Activated naive CD8-positive, alpha-beta T cell treated with anti-CD3 and anti-CD28 coated beads, Interleukin-2, amount 10 ng/mL, durations not matched to agents 7 days and 5 days (primary cell): ENCODE data around the gene TMEM218. TPM values are rescaled to one million over a fixed set of nuclear protein-coding genes. Genes with fewer than 3 reads are reported as not detected.

ENCODE experiments used
- ATAC-seq: fragments of 150-1000 bp; cut with Tn5 transposase; one replicate; pipeline ENCODE4 v1.10.0; 2021; ENCODE audit warnings: low read depth, moderate library complexity
- POLR2A ChIA-PET: fragments of 350-600 bp; sonication (Branson Sonifier 250); formaldehyde crosslinking; loops from one replicate; lab custom pipeline; 2021; ENCODE audit warnings: antibody characterized with exemption; lab: Charles Lee
- DNase-seq: peaks from one replicate; pipeline ENCODE4 v3.0.0; 2021
- H3K27ac Mint-ChIP-seq: one replicate; pipeline ENCODE4 v1.8.0; 2022; ENCODE audit warnings: mild to moderate bottlenecking, mixed read lengths
- H3K27me3 Mint-ChIP-seq: one replicate; pipeline ENCODE4 v1.8.0; 2022; ENCODE audit warnings: mild to moderate bottlenecking, moderate library complexity, mixed read lengths
- H3K36me3 Mint-ChIP-seq: one replicate; pipeline ENCODE4 v1.8.0; 2021; ENCODE audit warnings: mild to moderate bottlenecking, mixed read lengths
- H3K4me1 Mint-ChIP-seq: one replicate; pipeline ENCODE4 v1.8.0; 2021; ENCODE audit warnings: mixed read lengths
- H3K4me3 Mint-ChIP-seq: one replicate; pipeline ENCODE4 v1.8.0; 2022; ENCODE audit warnings: mild to moderate bottlenecking, moderate library complexity, mixed read lengths
- H3K9me3 Mint-ChIP-seq: one replicate; pipeline ENCODE4 v1.8.0; 2021; ENCODE audit warnings: mixed read lengths
- total RNA-seq, 2 experiments: library from RNA; stranded (reverse); gene quantifications; one replicate each; pipeline ENCODE4 v1.2.3, GENCODE V29; 2021

The TMEM218 gene
- total RNA-seq, 2 experiments from 2014 or later, result 13.1 to 14.3 TPM

GRCh38 chr11:125141686-125142535 is 30.5 kb upstream of the TMEM218 start:
- no peak overlapping the region for H3K4me3 Mint-ChIP-seq

DNA sequence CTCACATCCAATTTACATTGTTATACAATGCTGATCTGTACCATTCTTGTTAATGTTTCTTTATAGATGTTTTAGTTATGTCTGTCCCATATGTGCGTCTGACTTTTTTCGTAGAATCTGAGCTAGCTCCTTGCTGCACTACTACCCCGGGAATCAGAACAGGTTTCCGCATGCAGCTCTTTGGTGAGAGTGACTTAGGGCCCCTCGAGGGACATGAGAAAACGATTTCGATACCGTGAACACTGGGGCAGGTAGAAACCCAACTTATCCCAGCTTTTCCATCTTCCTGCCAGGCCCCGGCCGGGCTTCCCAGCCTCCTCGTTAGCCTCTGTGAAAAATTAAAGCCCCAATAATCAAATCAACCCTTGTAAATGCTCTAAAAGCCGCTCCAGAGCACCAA is 29.8 kb upstream of the TMEM218 start:
- DNase-seq (no peak), ATAC-seq (no peak)
- H3K36me3 Mint-ChIP-seq, result no peaks in the 10 kb centered on the region
- H3K4me1 Mint-ChIP-seq, result no peaks in the 10 kb centered on the region
- H3K9me3 Mint-ChIP-seq, result no peaks in the 10 kb centered on the region
- no peak overlapping the region for H3K27ac Mint-ChIP-seq
- POLR2A ChIA-PET, result no interaction called here
- no peak overlapping the region for H3K4me3 Mint-ChIP-seq
- peaks cover 24% of the 10 kb centered on the region for H3K27me3 Mint-ChIP-seq

More at GRCh38 chr11:125141686-125142535, 30.5 kb upstream of the TMEM218 start:
- POLR2A ChIA-PET, result no interaction called here
- H3K4me1 Mint-ChIP-seq, result no peaks in the 10 kb centered on the region
- H3K27ac Mint-ChIP-seq, result no peak overlapping the region
- no peaks in the 10 kb centered on the region for H3K36me3 Mint-ChIP-seq
- ATAC-seq (peak; percentile 81), DNase-seq (peak; percentile 72)
- H3K27me3 Mint-ChIP-seq, result peaks cover 21% of the 10 kb centered on the region
- no peaks in the 10 kb centered on the region for H3K9me3 Mint-ChIP-seq

GRCh38 chr11:125140233-125140632 is 28.8 kb upstream of the TMEM218 start:
- Mint-ChIP-seq H3K4me3 (no peak overlapping the region), H3K4me1 (no peaks in the 10 kb centered on the region), H3K27ac (no peak overlapping the region), H3K27me3 (peaks cover 33% of the 10 kb centered on the region), H3K36me3 (no peaks in the 10 kb centered on the region), H3K9me3 (no peaks in the 10 kb centered on the region)
- DNase-seq (no peak), ATAC-seq (no peak)
- POLR2A ChIA-PET, result no interaction called here

DNA sequence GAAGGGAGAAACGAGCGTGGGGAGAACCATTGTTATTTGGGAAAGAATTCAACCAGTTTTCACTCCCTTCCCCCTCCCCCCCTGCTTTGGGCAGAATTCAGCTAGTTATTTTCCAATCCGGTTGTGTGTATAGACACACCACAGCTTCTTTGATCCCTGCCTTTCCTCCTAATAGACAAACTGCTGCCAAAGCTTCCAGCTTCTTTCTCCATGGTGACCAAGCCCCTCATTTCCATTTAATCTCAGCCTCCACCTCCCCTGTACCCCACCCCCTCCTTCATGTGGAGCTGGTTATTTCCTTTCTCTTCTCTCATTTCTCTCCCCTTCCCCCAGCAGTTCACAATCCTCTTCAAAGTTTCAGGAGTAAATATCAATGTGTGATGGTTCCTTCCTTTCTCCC is 28.4 kb upstream of the TMEM218 start:
- POLR2A ChIA-PET, result no interaction called here
- DNase-seq (no peak), ATAC-seq (no peak)
- H3K36me3 Mint-ChIP-seq, result no peaks in the 10 kb centered on the region
- no peak overlapping the region for H3K4me3 Mint-ChIP-seq
- H3K27ac Mint-ChIP-seq, result no peak overlapping the region
- no peaks in the 10 kb centered on the region for H3K4me1 Mint-ChIP-seq
- H3K27me3 Mint-ChIP-seq, result peaks cover 35% of the 10 kb centered on the region
- H3K9me3 Mint-ChIP-seq, result no peaks in the 10 kb centered on the region

GRCh38 chr11:125138966-125139365 is 27.5 kb upstream of the TMEM218 start:
- no peak for DNase-seq
- Mint-ChIP-seq H3K9me3 (no peaks in the 10 kb centered on the region), H3K36me3 (no peaks in the 10 kb centered on the region), H3K27ac (no peak overlapping the region), H3K27me3 (peaks cover 36% of the 10 kb centered on the region), H3K4me3 (no peak overlapping the region), H3K4me1 (no peaks in the 10 kb centered on the region)
- ATAC-seq, result no peak
- POLR2A ChIA-PET, result no interaction called here

DNA sequence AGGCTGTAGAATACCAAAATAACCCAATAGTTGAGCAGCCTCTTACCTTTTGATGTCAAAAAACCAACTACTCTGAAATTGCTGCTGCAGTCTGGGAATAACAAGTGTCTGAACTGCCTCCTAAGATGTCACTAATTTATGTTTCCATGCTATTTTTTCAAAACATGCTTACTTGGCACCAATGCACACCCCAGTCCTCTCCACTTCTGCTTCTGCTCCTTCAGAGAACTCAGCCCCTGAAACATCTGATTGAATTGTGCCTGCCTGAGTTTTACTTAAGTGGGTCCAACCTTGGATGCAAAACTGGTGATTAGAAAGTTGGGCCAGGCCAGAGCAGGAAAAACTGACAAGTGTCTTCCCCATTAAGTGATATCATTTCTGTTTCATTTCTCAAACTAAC is 24.6 kb upstream of the TMEM218 start:
- POLR2A ChIA-PET, result no interaction called here
- H3K27ac Mint-ChIP-seq, result no peak overlapping the region
- no peak for ATAC-seq
- H3K27me3 Mint-ChIP-seq, result peaks cover 39% of the 10 kb centered on the region
- H3K36me3 Mint-ChIP-seq, result no peaks in the 10 kb centered on the region
- H3K9me3 Mint-ChIP-seq, result no peaks in the 10 kb centered on the region
- no peak overlapping the region for H3K4me3 Mint-ChIP-seq
- no peak for DNase-seq
- no peaks in the 10 kb centered on the region for H3K4me1 Mint-ChIP-seq

- Mint-ChIP-seq H3K4me1 (no peaks in the 10 kb centered on the region), H3K36me3 (no peaks in the 10 kb centered on the region), H3K27ac (no peak overlapping the region), H3K9me3 (no peaks in the 10 kb centered on the region), H3K27me3 (peaks cover 34% of the 10 kb centered on the region), H3K4me3 (no peak overlapping the region)
- DNase-seq (no peak), ATAC-seq (no peak)
- POLR2A ChIA-PET, result no interaction called here
Measured at GRCh38 chr11:125132596-125132995, 21.2 kb upstream of the TMEM218 start.

- Mint-ChIP-seq H3K36me3 (no peaks in the 10 kb centered on the region), H3K9me3 (no peaks in the 10 kb centered on the region), H3K27me3 (peaks cover 38% of the 10 kb centered on the region), H3K4me1 (no peaks in the 10 kb centered on the region), H3K4me3 (no peak overlapping the region), H3K27ac (no peak overlapping the region)
- POLR2A ChIA-PET, result no interaction called here
- no peak for DNase-seq
- ATAC-seq, result no peak
Measured at GRCh38 chr11:125132071-125132470, 20.6 kb upstream of the TMEM218 start.

- H3K27ac Mint-ChIP-seq, result no peak overlapping the region
- no peak overlapping the region for H3K4me3 Mint-ChIP-seq
- peaks cover 31% of the 10 kb centered on the region for H3K27me3 Mint-ChIP-seq
Measured at GRCh38 chr11:125129316-125129993, 18.0 kb upstream of the TMEM218 start.

DNA sequence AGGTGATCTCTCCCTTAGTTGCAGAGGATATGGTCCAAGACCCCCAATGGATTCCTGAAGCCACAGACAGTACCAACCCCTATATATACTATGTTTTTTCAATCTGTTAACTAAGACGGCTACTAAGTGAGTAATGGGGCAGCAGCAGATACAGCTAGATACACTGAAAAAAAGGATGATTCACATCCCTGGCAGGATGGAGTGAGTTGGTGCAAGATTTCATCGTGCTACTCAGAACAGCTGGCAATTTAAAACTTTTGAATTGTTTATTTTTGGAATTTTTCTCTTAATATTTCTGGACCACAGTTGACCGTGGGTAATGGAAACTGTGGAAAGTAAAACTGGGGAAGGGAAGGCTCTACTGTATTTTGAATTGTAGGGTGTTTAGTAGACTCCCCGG is 17.0 kb upstream of the TMEM218 start:
- Mint-ChIP-seq H3K4me3 (no peak overlapping the region), H3K27me3 (peaks cover 34% of the 10 kb centered on the region), H3K9me3 (no peaks in the 10 kb centered on the region), H3K36me3 (no peaks in the 10 kb centered on the region), H3K27ac (no peak overlapping the region), H3K4me1 (peaks cover 2% of the 10 kb centered on the region)
- POLR2A ChIA-PET, result no interaction called here
- DNase-seq (no peak), ATAC-seq (no peak)

More at GRCh38 chr11:125129316-125129993, 18.0 kb upstream of the TMEM218 start:
- DNase-seq (no peak), ATAC-seq (no peak)
- H3K4me1 Mint-ChIP-seq, result no peaks in the 10 kb centered on the region
- H3K9me3 Mint-ChIP-seq, result no peaks in the 10 kb centered on the region
- POLR2A ChIA-PET, result no interaction called here
- H3K36me3 Mint-ChIP-seq, result no peaks in the 10 kb centered on the region

DNA sequence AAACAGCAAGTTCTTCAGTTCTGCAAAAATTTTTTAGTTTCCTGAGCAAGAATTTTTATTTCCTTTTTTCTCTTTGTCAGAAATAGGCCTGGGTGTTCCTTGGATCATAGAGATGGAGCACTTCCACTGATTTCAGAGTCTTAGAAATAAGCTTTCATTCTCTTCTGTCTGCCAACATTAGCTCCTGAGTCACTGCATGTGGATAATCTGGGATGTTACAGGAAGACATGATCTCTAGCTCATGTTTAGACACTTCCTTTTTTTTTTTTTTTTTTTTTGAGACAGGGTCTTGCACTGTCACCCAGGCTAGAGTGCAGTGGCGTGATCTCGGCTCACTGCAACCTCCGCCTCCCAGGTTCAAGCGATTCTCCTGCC is 13.2 kb upstream of the TMEM218 start:
- peaks cover 33% of the 10 kb centered on the region for H3K27me3 Mint-ChIP-seq
- no peak for DNase-seq
- H3K27ac Mint-ChIP-seq, result no peak overlapping the region
- no peaks in the 10 kb centered on the region for H3K9me3 Mint-ChIP-seq
- H3K4me1 Mint-ChIP-seq, result peaks cover 2% of the 10 kb centered on the region
- no peaks in the 10 kb centered on the region for H3K36me3 Mint-ChIP-seq
- POLR2A ChIA-PET, result no interaction called here
- no peak for ATAC-seq
- no peak overlapping the region for H3K4me3 Mint-ChIP-seq

DNA sequence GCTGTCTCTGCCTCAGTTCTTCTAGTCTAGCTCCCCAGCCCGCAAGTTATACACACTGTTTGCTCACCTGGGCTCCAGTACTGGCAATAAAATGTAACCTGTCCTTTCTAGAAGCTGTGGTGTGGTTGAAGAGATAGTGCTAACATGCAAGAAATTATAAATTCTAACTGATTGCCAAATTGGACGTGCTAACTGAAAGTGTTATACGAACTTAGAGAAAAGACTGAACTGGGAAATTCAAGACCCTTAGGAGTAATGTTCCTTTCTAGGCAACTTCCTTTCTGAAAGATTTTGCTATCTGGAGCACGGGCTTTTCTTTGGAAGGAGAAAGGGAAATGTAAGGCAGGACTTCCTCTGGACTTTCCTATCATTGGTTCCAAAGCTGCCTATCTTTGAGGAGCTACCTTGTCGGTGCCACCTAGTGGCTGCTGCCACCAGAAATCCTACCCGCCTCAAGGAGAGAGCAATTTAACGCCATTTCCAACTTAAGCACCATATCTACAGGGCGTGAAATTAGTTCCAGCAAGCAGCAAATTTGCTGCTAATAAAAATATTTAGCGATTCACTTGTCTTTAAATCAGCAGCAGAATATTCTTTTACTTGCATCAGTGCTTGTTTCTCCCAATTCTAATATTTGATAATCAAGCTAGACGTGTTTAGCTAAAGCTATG is 12.7 kb upstream of the TMEM218 start:
- Mint-ChIP-seq H3K4me1 (peaks cover 2% of the 10 kb centered on the region), H3K4me3 (peak overlapping the region; percentile 6), H3K9me3 (no peaks in the 10 kb centered on the region), H3K27me3 (peaks cover 37% of the 10 kb centered on the region), H3K36me3 (no peaks in the 10 kb centered on the region), H3K27ac (no peak overlapping the region)
- POLR2A ChIA-PET, result no interaction called here
- ATAC-seq (peak; percentile 58), DNase-seq (no peak)

- peaks cover 37% of the 10 kb centered on the region for H3K27me3 Mint-ChIP-seq
- H3K27ac Mint-ChIP-seq, result no peak overlapping the region
- no peak for ATAC-seq
- H3K4me3 Mint-ChIP-seq, result no peak overlapping the region
- H3K4me1 Mint-ChIP-seq, result peaks cover 2% of the 10 kb centered on the region
- DNase-seq, result no peak
- H3K36me3 Mint-ChIP-seq, result no peaks in the 10 kb centered on the region
- H3K9me3 Mint-ChIP-seq, result no peaks in the 10 kb centered on the region
- POLR2A ChIA-PET, result interaction anchor here (0.7 kb wide), 1 partner anchor 26 kb away, joined by 4 read pairs; no protein-coding TSS in a partner anchor
Measured at GRCh38 chr11:125123194-125123946, 11.9 kb upstream of the TMEM218 start.
